Activated naive CD8-positive, alpha-beta T cell treated with anti-CD3 and anti-CD28 coated beads for 36 hours (primary cell): ENCODE results near the gene SPO11. TPM values are rescaled to one million over a fixed set of nuclear protein-coding genes. Genes with fewer than 3 reads are reported as not detected.

Experiments used
- DNase-seq: peaks from one replicate; pipeline ENCODE4 v3.0.0; 2021
- H3K27ac Mint-ChIP-seq: one replicate; pipeline ENCODE4 v1.8.0; 2022; ENCODE audit warnings: mild to moderate bottlenecking, moderate library complexity, mixed read lengths
- H3K27me3 Mint-ChIP-seq: one replicate; pipeline ENCODE4 v1.8.0; 2022; ENCODE audit warnings: mild to moderate bottlenecking, mixed read lengths
- H3K36me3 Mint-ChIP-seq: one replicate; pipeline ENCODE4 v1.8.0; 2021; ENCODE audit warnings: mild to moderate bottlenecking, mixed read lengths
- H3K4me1 Mint-ChIP-seq: one replicate; pipeline ENCODE4 v1.8.0; 2021; ENCODE audit warnings: mixed read lengths
- H3K4me3 Mint-ChIP-seq: one replicate; pipeline ENCODE4 v1.8.0; 2022; ENCODE audit warnings: mild to moderate bottlenecking, moderate library complexity, mixed read lengths
- H3K9me3 Mint-ChIP-seq: one replicate; pipeline ENCODE4 v1.8.0; 2022; ENCODE audit warnings: mixed read lengths
- total RNA-seq, 2 experiments: library from RNA; stranded (reverse); gene quantifications; one replicate each; pipeline ENCODE4 v1.2.3, GENCODE V29; 2021

Gene SPO11, protein sequence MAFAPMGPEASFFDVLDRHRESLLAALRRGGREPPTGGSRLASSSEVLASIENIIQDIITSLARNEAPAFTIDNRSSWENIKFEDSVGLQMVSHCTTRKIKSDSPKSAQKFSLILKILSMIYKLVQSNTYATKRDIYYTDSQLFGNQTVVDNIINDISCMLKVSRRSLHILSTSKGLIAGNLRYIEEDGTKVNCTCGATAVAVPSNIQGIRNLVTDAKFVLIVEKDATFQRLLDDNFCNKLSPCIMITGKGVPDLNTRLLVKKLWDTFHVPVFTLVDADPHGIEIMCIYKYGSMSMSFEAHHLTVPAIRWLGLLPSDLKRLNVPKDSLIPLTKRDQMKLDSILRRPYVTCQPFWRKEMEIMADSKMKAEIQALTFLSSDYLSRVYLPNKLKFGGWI
- not detected for total RNA-seq

DNA sequence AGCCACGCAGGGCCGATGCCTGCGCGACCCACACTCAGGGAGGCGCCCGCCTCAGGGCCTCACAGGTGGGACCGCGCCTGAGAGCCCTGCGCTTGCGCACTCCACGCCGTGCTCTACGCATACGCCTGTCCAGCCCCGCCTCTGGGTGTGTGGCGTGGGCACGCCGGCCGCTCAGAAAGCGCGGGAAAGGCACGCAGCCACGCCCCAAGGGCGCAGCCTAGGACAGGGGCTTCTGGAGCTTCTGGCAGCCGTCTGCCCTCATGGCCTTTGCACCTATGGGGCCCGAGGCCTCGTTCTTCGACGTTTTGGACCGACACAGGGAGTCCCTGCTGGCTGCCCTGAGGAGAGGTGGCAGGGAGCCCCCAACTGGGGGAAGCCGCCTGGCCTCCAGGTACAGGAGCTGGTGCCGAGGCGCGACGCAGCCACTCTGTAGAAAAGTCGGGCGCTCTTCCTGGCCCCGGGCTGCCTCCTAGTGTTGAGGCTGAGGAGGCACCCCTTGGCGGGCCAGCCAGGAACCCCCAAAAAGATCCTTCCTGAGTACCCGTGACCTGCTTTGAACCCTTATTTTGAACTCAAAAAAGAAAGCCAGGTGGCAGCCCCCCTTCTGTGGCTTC is at the start of gene SPO11:
Gene SPO11 (plus strand): TSS at position 196 of the 614 bp plus-strand sequence. CDS start 65 bp downstream, at position 261.
- Mint-ChIP-seq H3K27me3 (peaks cover 37% of the 10 kb centered on the region), H3K4me1 (no peaks in the 10 kb centered on the region), H3K4me3 (no peak within 1 kb of the TSS), H3K36me3 (no peaks in the 10 kb centered on the region), H3K9me3 (no peaks in the 10 kb centered on the region), H3K27ac (no peak within 1 kb of the TSS)
- DNase-seq, result no peak

DNA sequence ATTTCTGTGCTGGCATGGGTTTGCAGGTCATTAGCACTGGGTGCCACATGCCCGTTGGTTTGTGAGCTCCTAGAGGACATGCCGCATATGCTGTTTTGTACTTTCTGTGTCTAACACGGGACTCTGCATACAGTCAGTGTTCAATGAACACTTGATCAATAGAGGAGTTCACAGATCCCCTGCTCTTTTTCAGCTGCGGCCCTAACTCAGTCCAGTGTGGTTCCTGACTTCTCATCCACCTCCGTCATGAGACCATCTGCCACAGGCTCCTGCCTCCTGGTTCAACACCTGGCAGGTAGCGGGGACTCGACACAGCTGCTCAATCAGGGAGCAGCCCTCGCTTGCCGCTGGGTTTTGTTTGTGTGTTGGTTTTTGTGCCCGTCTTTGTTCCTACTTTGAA is 49.4 kb upstream of the SPO11 start:
- peaks cover 19% of the 10 kb centered on the region for H3K27me3 Mint-ChIP-seq
- H3K4me1 Mint-ChIP-seq, result no peaks in the 10 kb centered on the region
- H3K36me3 Mint-ChIP-seq, result no peaks in the 10 kb centered on the region
- H3K4me3 Mint-ChIP-seq, result no peak overlapping the region
- no peaks in the 10 kb centered on the region for H3K9me3 Mint-ChIP-seq
- no peak overlapping the region for H3K27ac Mint-ChIP-seq
- DNase-seq, result no peak

DNA sequence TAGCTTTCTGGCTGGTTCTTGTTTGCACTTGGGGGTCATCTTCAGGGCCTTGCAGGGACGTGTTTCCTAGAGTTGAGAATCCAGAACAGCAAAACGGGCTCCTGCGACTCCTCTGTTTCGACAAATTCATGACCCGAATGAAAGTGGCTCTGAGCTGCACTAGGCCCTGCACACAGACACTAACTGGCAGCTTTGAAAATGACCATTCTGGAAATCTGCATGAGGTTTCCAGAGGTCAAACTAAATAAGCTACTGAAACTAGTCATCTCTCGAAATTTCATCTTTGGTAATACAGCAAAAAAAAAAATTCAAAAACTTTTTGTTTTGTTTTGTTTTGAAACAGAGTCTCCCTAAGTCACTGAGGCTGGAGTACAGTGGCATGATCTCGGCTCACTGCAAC is 47.7 kb upstream of the SPO11 start:
- H3K36me3 Mint-ChIP-seq, result no peaks in the 10 kb centered on the region
- no peaks in the 10 kb centered on the region for H3K4me1 Mint-ChIP-seq
- no peak for DNase-seq
- H3K27ac Mint-ChIP-seq, result no peak overlapping the region
- no peaks in the 10 kb centered on the region for H3K9me3 Mint-ChIP-seq
- H3K4me3 Mint-ChIP-seq, result no peak overlapping the region
- H3K27me3 Mint-ChIP-seq, result peaks cover 26% of the 10 kb centered on the region

DNA sequence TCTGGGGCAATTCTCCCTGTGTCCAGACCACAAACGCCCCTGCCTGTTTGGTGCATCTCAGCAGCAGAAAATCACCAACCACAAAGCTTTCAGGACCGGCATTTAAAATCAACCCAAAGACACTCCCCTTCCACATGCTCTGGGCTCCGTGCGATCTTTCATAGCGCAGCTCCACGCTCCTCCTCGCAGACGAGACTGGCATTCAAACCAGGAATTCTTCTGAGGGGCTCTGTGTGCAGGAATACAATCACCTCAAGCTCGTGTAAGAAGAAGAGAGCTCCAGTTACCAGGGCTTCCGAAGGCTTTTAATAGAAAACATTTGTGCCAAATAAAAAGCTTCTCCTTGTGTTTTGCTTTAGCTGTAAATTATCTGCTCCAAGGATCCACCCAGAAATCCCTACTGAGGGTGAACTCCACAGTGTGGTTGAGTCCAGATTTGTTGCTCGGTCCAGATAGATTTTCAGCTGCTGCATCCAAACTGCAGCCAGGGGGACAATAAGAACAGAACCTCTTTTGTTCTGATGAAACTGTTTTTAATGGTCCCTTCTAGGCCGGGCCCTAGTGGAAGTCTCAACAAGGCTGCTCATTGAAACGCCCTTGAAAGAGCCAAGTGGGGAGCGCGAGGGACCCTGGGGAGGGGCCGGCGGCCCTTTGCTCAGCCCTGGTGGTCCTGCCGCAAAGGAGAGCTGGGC is 46.8 kb upstream of the SPO11 start:
- Mint-ChIP-seq H3K27me3 (peaks cover 35% of the 10 kb centered on the region), H3K4me1 (no peaks in the 10 kb centered on the region), H3K36me3 (no peaks in the 10 kb centered on the region), H3K4me3 (no peak overlapping the region), H3K27ac (no peak overlapping the region), H3K9me3 (no peaks in the 10 kb centered on the region)
- DNase-seq, result no peak

DNA sequence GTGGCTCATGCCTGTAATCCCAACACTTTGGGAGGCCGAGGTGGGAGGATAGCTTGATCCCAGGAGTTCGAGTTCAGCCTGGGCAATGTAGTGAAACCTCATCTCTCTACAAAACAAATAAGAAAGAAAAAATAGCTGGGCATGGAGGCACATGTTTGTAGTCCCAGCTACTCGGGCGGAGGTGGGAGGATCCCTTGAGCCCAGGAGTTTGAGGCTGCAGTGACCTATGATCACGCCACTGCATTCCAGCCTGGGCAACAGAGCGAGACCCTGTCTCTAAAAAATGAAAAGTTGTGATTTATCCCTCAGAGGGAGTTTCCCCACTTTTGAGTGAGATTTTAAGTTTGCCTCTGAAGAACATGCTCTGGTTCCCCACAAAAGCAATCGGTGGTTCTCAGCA is 45.7 kb upstream of the SPO11 start:
- H3K27ac Mint-ChIP-seq, result no peak overlapping the region
- peaks cover 45% of the 10 kb centered on the region for H3K27me3 Mint-ChIP-seq

DNA sequence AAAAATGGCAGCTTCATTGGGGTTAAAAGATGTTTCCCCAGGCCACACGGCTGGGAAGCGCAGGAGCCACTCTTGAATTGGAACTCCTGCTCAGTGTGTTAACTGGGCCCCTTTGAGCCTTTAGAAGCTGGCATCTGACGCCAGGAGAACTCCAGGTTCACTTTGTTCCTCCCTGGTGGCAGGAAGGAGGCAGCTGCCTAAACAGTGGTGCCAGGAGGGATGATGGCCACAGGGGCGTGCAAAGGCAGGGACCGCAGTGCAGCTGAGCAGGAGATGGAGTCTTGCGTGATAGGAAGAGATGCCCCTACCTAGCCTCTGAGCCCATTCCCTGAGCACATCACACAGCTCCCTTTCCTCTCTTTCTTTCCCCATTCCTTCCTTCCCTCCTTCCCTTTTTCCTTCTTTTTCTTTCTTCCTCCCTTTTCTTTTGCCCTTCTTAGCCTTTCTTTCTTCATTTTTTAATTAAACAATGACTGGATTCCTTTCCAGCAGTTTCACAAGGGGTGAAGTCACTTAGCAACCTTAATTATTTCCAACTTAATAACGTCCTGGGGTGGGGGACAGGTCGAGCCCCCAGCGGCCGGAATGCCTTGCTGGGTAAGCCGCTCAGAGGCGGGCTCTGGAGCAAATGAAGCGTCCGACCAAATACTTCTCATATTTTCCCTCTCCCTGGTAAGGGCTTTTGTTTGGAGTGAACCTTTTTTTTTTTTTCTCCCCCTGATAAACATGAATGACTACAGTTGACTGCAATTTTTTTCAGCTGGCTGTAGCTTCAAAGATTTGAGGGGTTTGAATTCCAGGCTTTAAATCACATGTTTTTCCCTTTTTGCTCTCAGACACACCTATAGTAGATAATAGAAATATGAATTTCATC is 42.4 kb upstream of the SPO11 start:
- DNase-seq, result no peak
- peaks cover 64% of the 10 kb centered on the region for H3K27me3 Mint-ChIP-seq

More for the DNA sequence above, 45.7 kb upstream of the SPO11 start:
- Mint-ChIP-seq H3K9me3 (no peaks in the 10 kb centered on the region), H3K36me3 (no peaks in the 10 kb centered on the region), H3K4me1 (no peaks in the 10 kb centered on the region), H3K4me3 (no peak overlapping the region)
- no peak for DNase-seq

DNA sequence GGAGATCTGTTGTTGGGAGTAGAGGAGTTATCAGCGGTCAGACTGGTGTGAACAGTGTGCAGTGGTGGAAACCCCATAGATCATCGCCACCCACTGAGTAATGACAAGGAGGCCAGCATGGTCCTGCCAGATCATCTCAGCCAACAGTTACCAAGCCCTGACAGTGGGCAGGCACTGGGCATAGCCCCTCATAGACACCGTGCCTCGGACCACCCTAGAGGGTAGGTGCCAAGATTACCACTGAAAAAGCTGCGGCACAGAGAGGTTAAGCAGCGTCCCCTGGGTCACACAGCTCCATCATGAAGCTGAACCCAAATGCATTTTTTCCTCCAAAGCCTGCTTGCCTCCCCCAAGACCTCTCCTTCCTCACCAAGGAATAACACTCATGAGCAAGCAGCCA is 41.7 kb upstream of the SPO11 start:
- Mint-ChIP-seq H3K4me3 (no peak overlapping the region), H3K36me3 (no peaks in the 10 kb centered on the region), H3K27me3 (peaks cover 60% of the 10 kb centered on the region), H3K4me1 (no peaks in the 10 kb centered on the region), H3K27ac (no peak overlapping the region), H3K9me3 (no peaks in the 10 kb centered on the region)
- DNase-seq, result no peak

More for the DNA sequence above, 42.4 kb upstream of the SPO11 start:
- Mint-ChIP-seq H3K4me3 (no peak overlapping the region), H3K4me1 (no peaks in the 10 kb centered on the region), H3K36me3 (no peaks in the 10 kb centered on the region), H3K9me3 (no peaks in the 10 kb centered on the region), H3K27ac (no peak overlapping the region)

DNA sequence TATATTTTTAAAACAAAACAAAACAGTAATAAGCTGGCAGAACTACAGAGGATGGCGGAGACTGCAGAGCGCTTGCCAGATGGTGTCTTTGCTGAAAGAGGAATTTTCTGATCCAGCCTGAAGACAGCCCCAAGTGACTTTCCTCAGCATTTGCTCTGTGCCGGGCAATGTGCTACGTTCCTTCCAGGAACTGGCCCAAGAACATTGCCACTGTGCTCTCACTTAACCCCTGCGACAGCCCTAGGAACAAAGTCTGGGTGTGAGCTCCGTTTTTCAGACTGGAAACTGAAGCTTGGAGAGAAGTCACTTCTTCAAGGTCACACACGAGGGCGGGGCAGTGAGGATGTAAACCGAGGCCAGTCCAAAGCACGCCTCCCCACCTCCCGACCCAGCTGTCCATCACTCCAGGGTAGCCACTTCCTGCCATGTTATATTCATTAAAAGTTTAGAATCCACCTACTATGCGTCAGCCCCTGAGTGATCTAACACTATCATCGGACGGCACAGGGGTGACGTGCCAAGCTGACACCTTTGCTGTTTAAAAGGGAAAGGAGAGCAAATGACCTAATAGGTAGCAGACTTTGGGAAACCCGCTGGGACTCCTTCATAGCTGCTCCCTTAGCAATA is 40.8 kb upstream of the SPO11 start:
- Mint-ChIP-seq H3K36me3 (no peaks in the 10 kb centered on the region), H3K27me3 (peaks cover 59% of the 10 kb centered on the region), H3K27ac (no peak overlapping the region), H3K4me3 (no peak overlapping the region), H3K9me3 (no peaks in the 10 kb centered on the region), H3K4me1 (no peaks in the 10 kb centered on the region)
- no peak for DNase-seq

DNA sequence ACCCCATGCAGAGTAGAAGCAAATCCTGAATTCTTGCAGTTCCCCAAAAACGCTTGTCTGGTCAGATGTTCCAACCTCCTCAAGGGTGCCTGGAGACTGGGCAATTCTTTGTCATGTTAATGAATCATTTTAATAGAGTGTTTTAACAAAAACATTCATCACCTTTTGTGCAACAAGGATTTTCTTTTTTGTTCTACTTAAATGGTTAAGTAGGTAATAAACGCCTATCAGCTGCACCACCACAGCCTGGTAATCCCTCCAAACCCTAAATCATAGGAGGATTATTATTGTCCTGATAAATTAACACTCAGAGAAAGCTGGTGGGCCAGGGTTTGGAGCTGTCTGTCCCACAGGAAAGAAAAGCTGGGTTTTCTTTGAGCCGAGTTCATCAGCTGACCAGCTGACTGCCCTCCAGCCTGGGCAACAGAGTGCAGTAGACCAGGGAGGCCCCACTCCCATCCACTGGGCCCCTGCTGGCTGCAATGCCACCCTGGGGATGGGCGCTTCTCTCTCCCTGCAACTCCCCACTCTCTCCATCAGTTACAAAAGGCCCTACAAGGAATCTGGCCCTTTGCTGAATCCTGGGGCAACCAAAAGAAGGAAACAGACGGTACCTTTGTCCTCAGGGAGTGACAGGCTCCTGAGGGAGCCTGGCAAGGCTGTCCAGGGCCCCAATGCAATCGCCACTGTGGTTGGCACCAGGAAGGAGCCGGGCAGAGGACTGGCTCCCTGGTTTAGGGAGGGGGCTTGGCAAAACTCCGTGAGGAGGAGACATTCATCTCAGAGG is 40.0 kb upstream of the SPO11 start:
- peaks cover 53% of the 10 kb centered on the region for H3K27me3 Mint-ChIP-seq

DNA sequence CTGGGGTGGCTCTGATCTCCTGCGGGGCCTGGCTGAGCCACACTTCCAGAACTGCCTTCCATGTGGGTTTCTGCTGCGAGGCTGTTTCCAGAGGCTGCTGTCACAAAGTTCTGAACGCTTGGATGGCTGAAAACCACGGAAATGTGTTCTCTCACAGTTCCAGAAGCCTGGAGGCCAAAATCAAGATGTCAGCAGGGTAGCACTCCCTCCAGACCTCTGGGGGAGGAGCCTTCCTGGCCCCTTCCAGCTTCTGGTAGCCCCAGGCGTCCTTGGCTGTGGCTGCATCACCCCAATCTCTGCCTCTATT is 39.5 kb upstream of the SPO11 start:
- H3K4me3 Mint-ChIP-seq, result no peak overlapping the region
- peaks cover 53% of the 10 kb centered on the region for H3K27me3 Mint-ChIP-seq
- no peaks in the 10 kb centered on the region for H3K36me3 Mint-ChIP-seq
- H3K27ac Mint-ChIP-seq, result no peak overlapping the region
- no peaks in the 10 kb centered on the region for H3K4me1 Mint-ChIP-seq
- DNase-seq, result no peak
- H3K9me3 Mint-ChIP-seq, result no peaks in the 10 kb centered on the region

More for the DNA sequence above, 40.0 kb upstream of the SPO11 start:
- Mint-ChIP-seq H3K4me3 (no peak overlapping the region), H3K9me3 (no peaks in the 10 kb centered on the region), H3K4me1 (no peaks in the 10 kb centered on the region), H3K36me3 (no peaks in the 10 kb centered on the region), H3K27ac (no peak overlapping the region)
- no peak for DNase-seq

DNA sequence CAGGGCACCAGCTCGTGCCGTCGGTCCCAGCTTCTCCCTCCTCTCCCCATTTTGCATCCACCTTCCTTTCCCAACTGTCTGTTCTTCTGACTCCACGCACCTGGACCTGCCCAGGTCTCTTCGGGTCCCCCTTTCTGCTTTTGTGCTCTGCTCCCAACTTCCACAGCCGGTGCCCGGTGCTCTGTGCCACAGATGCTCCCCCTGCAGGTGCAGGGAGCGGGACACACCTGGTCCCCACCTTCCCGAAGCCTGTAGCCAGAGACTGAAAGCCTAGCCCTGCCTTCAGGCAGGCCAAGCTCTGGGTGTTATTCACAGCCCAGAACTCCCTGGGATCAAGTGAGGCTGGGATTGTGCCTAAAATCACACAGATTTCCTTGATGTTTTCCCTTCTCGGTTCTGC is 38.6 kb upstream of the SPO11 start:
- H3K4me3 Mint-ChIP-seq, result no peak overlapping the region
- DNase-seq, result no peak
- peaks cover 54% of the 10 kb centered on the region for H3K27me3 Mint-ChIP-seq
- H3K36me3 Mint-ChIP-seq, result no peaks in the 10 kb centered on the region
- no peaks in the 10 kb centered on the region for H3K9me3 Mint-ChIP-seq
- H3K4me1 Mint-ChIP-seq, result no peaks in the 10 kb centered on the region
- H3K27ac Mint-ChIP-seq, result no peak overlapping the region

DNA sequence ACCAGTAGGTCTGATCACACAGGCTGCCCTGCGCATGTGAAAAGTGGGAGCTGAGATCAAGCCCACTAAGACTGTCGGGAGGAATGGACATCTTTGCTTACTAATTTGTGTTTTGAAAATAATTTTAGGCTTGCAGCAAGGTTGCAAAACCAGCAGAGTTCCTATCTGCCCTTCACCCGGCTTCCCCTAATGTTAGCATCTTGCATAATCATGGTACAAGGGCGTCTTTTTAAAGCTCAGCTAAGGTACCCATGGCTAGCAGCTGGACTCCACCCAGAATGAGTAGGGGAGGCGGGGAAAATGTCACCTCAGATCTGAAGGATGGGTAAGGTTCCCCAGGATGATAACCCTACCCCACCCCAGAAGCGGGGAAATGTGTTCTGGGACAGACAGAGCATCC is 37.9 kb upstream of the SPO11 start:
- Mint-ChIP-seq H3K4me1 (no peaks in the 10 kb centered on the region), H3K9me3 (no peaks in the 10 kb centered on the region), H3K36me3 (no peaks in the 10 kb centered on the region), H3K4me3 (no peak overlapping the region), H3K27me3 (peaks cover 50% of the 10 kb centered on the region), H3K27ac (no peak overlapping the region)
- no peak for DNase-seq

DNA sequence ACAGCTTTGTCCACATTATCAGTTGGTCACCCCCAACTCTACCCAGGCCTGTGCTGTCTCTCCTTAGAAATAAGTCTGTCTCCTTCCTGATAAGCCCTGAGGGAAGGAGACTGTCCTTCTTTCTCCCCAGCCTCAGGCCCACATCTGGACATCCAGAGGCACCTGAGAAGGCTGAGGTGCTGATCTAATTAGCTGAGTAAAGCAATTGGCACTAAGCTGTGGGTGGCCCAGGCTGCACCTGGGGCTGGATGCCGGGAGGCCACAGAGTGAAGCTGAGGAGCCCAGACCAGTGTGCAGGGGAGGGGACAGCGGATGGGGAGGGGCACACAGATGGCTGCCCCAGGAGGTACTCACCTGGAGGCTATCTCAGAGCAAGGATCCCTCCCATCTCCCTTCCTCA is 37.0 kb upstream of the SPO11 start:
- no peak overlapping the region for H3K27ac Mint-ChIP-seq
- H3K36me3 Mint-ChIP-seq, result no peaks in the 10 kb centered on the region
- no peak overlapping the region for H3K4me3 Mint-ChIP-seq
- H3K9me3 Mint-ChIP-seq, result no peaks in the 10 kb centered on the region
- H3K4me1 Mint-ChIP-seq, result no peaks in the 10 kb centered on the region
- peaks cover 42% of the 10 kb centered on the region for H3K27me3 Mint-ChIP-seq
- no peak for DNase-seq

DNA sequence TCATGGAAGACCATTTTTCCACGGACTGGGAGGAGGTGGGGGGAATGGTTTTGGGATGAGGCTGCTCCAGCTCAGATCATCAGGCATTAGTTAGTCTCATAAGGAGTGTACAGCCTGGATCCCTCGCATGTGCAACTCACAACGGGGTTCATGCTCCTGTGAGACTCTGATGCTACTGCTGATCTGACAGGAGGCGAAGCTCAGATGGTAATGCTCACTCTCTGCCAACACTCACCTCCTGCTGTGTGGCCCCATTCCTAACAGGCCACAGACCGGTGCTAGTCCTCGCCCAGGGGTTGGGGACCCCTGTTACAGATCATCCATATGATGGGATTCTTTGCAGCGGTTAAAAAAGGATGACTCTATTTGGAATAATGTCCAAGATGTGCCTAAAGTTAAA is 35.6 kb upstream of the SPO11 start:
- Mint-ChIP-seq H3K4me3 (no peak overlapping the region), H3K27ac (no peak overlapping the region), H3K36me3 (no peaks in the 10 kb centered on the region), H3K4me1 (no peaks in the 10 kb centered on the region), H3K9me3 (no peaks in the 10 kb centered on the region), H3K27me3 (peaks cover 28% of the 10 kb centered on the region)
- no peak for DNase-seq
